CD14-positive monocyte (primary cell): ENCODE results near the gene CREB5. TPM values are rescaled to one million over a fixed set of nuclear protein-coding genes. Genes with fewer than 3 reads are reported as not detected.

Experiments used
- DNase-seq, 3 donors: peaks; one replicate each; pipeline ENCODE4 v3.0.0-alpha.2; 2011 to 2022
- H2AFZ ChIP-seq: 2 replicates; pipeline ENCODE4 v1.6.0; 2012; ENCODE audit warnings: mild to moderate bottlenecking, low read depth, low read length, inconsistent platforms; ENCODE audit not compliant: insufficient read depth, poor library complexity, severe bottlenecking
- H3K27ac ChIP-seq, 2 donors: 1 replicate in 1 of 2; 2 replicates in 1 of 2; pipeline ENCODE4 v1.5.1; 2012 to 2013; ENCODE audit warnings: low read length in 2 of 2, control low read depth in 1 of 2, inconsistent platforms in 1 of 2, low read depth in 1 of 2, mild to moderate bottlenecking in 1 of 2
- H3K27me3 ChIP-seq, 2 donors: one replicate each; pipeline versions ENCODE4 v1.6.0 to v1.6.1; 2011 to 2013; ENCODE audit warnings: low read length in 2 of 2; ENCODE audit not compliant: control insufficient read depth in 2 of 2, insufficient read depth in 2 of 2
- H3K36me3 ChIP-seq, 2 donors: replicated peaks in 1 of 2; 1 replicate in 1 of 2; 2 replicates in 1 of 2; pipeline versions ENCODE4 v1.5.1 to v1.6.1; 2012 to 2013; ENCODE audit warnings: low read length in 2 of 2, control low read depth in 1 of 2, inconsistent platforms in 1 of 2, mild to moderate bottlenecking in 1 of 2; ENCODE audit not compliant: insufficient read depth in 2 of 2, control insufficient read depth in 1 of 2
- H3K4me1 ChIP-seq, 2 donors: 1 replicate in 1 of 2; 2 replicates in 1 of 2; pipeline versions ENCODE4 v1.5.1 to v1.6.1; 2012 to 2013; ENCODE audit warnings: low read length in 2 of 2, control low read depth in 1 of 2, inconsistent platforms in 1 of 2, mild to moderate bottlenecking in 1 of 2, moderate library complexity in 1 of 2; ENCODE audit not compliant: insufficient read depth in 2 of 2, control insufficient read depth in 1 of 2
- H3K4me2 ChIP-seq: replicated peaks from 2 replicates; pipeline ENCODE3; 2012; ENCODE audit warnings: low read length, moderate library complexity, mild to moderate bottlenecking; ENCODE audit not compliant: poor library complexity, severe bottlenecking; ENCODE audit errors: extremely low read depth
- H3K4me3 ChIP-seq, 3 experiments: fragments of 200-600 bp in 1 of 3; sonication (generic) in 1 of 3; replicated peaks in 1 of 3; 1 replicate in 2 of 3; 2 replicates in 1 of 3; pipeline ENCODE4 v1.5.1; 2011 to 2013; ENCODE audit warnings: low read length in 3 of 3, mild to moderate bottlenecking in 3 of 3, control low read depth in 2 of 3, low read depth in 2 of 3, inconsistent platforms in 1 of 3, moderate library complexity in 1 of 3
- H3K79me2 ChIP-seq: 2 replicates; pipeline ENCODE4 v1.6.0; 2012; ENCODE audit warnings: mild to moderate bottlenecking, control low read depth, inconsistent platforms, low read length, moderate library complexity; ENCODE audit not compliant: insufficient read depth
- H3K9ac ChIP-seq: 2 replicates; pipeline ENCODE4 v1.6.0; 2017; ENCODE audit warnings: low read length, mild to moderate bottlenecking; ENCODE audit not compliant: insufficient read depth, poor library complexity, severe bottlenecking
- H3K9me3 ChIP-seq, 2 donors: replicated peaks in 1 of 2; 1 replicate in 1 of 2; 2 replicates in 1 of 2; pipeline versions ENCODE4 v1.5.1 to v1.6.1; 2012 to 2013; ENCODE audit warnings: low read length in 2 of 2, control low read depth in 1 of 2; ENCODE audit not compliant: control insufficient read depth in 1 of 2, insufficient read depth in 1 of 2
- H4K20me1 ChIP-seq: 2 replicates; pipeline ENCODE4 v1.6.0; 2012; ENCODE audit warnings: mild to moderate bottlenecking, low read length, control low read depth, moderate library complexity; ENCODE audit not compliant: insufficient read depth
- H3K27ac Mint-ChIP-seq, 7 donors: one replicate each; pipeline ENCODE4 v1.8.0; 2020; ENCODE audit warnings: mild to moderate bottlenecking in 7 of 7, mixed read lengths in 7 of 7, moderate library complexity in 6 of 7, inconsistent platforms in 2 of 7
- H3K27me3 Mint-ChIP-seq, 3 donors: one replicate each; pipeline ENCODE4 v1.8.0; 2021 to 2022; ENCODE audit warnings: low read depth in 3 of 3, mild to moderate bottlenecking in 3 of 3, mixed read lengths in 3 of 3, moderate library complexity in 3 of 3, inconsistent platforms in 1 of 3
- H3K36me3 Mint-ChIP-seq, 2 donors: one replicate each; pipeline ENCODE4 v1.8.0; 2020; ENCODE audit warnings: mixed read lengths in 2 of 2, inconsistent platforms in 1 of 2, mild to moderate bottlenecking in 1 of 2
- H3K4me1 Mint-ChIP-seq: one replicate; pipeline ENCODE4 v1.8.0; 2020; ENCODE audit warnings: mild to moderate bottlenecking, mixed read lengths
- H3K4me3 Mint-ChIP-seq, 2 donors: one replicate each; pipeline ENCODE4 v1.8.0; 2020; ENCODE audit warnings: mild to moderate bottlenecking in 2 of 2, mixed read lengths in 2 of 2, moderate library complexity in 1 of 2
- H3K9me3 Mint-ChIP-seq, 7 donors: one replicate each; pipeline ENCODE4 v1.8.0; 2020 to 2022; ENCODE audit warnings: mixed read lengths in 7 of 7, mild to moderate bottlenecking in 6 of 7, moderate library complexity in 6 of 7, inconsistent platforms in 2 of 7
- WGBS: methylation state at CpG from one replicate; pipeline ENCODE4 v1.1.5; 2013; ENCODE audit warnings: missing lambda C conversion rate; ENCODE audit not compliant: insufficient coverage; 5-methylcytosine and 5-hydroxymethylcytosine counted together
- intact Hi-C, 2 donors: fragments of 100-400 bp; cut with micrococcal nuclease; formaldehyde crosslinking; loops; one replicate each; pipeline versions ENCODE4 v1.15.0 to v1.15.1; 2023
- polyA plus RNA-seq, 3 donors: library from polyadenylated mRNA; depleted of rRNA in 1 of 3; unstranded in 2 of 3; stranded (reverse) in 1 of 3; fragments of 300-500 nt in 2 of 3; fragments of >200 nt in 1 of 3; fragmentation: Illumina TruSeq in 2 of 3; gene quantifications; 1 replicate in 2 of 3; 2 replicates in 1 of 3; pipeline ENCODE4 v1.2.3, GENCODE V29; 2012 to 2021
- TF ChIP-seq, protein P1 (sequence below): fragments of 200-600 bp; IDR thresholded peaks from one replicate; pipeline ENCODE4 v1.8.0; 2022; ENCODE audit warnings: antibody characterized with exemption, mild to moderate bottlenecking

Gene CREB5
- polyA plus RNA-seq, 3 donors: 25.1 to 72.3 (median 44.2) TPM

DNA sequence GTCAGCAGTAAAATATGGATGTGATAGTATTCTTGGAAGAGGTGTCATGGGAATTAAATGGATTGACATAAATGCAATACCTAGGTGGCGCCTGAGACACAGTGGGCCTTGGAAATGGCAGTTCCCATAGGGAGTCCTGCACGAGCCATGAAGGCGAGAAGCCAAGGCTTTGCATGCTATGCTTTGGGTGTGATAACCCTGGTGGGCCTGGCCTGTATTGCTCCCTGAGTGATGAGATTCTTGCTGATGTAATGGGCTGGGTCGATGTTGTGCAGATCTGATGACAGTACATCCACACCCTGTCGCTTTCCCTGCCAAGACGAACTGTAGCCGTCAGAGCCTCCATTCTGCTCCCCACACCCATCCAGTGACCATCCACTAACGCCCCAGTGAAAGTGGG is 46.4 kb downstream of the CREB5 start:
- no peak overlapping the region for H3K9ac ChIP-seq
- no peaks in the 10 kb centered on the region for H4K20me1 ChIP-seq
- no peaks in the 10 kb centered on the region for H3K4me1 Mint-ChIP-seq
- no CpG with 5 or more reads among the region's 8 CpGs for WGBS
- H2AFZ ChIP-seq: no peak overlapping the region
- no peaks in the 10 kb centered on the region for H3K9me3 ChIP-seq
- H3K27me3 ChIP-seq: no peaks in the 10 kb centered on the region
- H3K27me3 Mint-ChIP-seq: peaks cover 3 to 12% (median 6%) of the 10 kb centered on the region in 3 donors
- no peaks in the 10 kb centered on the region for H3K36me3 ChIP-seq
- DNase-seq: no peak
- H3K4me3 ChIP-seq: no peak overlapping the region
- no peak overlapping the region for H3K27ac Mint-ChIP-seq
- H3K4me1 ChIP-seq: no peaks in the 10 kb centered on the region
- H3K4me2 ChIP-seq: no peak overlapping the region
- no peak overlapping the region for H3K4me3 Mint-ChIP-seq
- no peaks in the 10 kb centered on the region for H3K36me3 Mint-ChIP-seq
- TF ChIP-seq, protein P1, sequence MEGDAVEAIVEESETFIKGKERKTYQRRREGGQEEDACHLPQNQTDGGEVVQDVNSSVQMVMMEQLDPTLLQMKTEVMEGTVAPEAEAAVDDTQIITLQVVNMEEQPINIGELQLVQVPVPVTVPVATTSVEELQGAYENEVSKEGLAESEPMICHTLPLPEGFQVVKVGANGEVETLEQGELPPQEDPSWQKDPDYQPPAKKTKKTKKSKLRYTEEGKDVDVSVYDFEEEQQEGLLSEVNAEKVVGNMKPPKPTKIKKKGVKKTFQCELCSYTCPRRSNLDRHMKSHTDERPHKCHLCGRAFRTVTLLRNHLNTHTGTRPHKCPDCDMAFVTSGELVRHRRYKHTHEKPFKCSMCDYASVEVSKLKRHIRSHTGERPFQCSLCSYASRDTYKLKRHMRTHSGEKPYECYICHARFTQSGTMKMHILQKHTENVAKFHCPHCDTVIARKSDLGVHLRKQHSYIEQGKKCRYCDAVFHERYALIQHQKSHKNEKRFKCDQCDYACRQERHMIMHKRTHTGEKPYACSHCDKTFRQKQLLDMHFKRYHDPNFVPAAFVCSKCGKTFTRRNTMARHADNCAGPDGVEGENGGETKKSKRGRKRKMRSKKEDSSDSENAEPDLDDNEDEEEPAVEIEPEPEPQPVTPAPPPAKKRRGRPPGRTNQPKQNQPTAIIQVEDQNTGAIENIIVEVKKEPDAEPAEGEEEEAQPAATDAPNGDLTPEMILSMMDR: no peak
- no peak overlapping the region for H3K27ac ChIP-seq
- no peaks in the 10 kb centered on the region for H3K79me2 ChIP-seq
- intact Hi-C loops: no loop called here
- peaks cover 0 to under 1% (median 0%) of the 10 kb centered on the region in 7 donors for H3K9me3 Mint-ChIP-seq

DNA sequence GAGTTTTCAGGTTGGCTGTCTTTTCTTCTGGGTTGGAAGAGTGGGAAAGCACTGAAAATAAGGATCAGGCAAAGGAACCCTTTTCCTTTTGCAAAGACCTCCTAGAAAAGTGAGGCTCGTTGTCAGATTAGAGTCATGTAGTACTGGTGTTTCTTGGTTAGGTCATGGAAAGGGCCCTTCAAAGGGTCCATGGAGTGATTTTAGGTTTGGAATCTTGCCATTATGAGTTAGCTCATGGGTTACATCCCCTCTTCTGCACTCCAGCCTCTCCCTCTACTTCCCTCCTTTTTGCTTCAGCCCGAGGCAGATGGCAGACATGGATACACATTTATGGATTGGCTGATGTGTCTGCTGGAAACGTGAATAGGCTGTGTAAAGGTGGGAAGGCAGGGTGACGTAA is 47.0 kb downstream of the CREB5 start:
- H3K36me3 Mint-ChIP-seq: no peaks in the 10 kb centered on the region
- no peak overlapping the region for H3K27ac ChIP-seq
- H3K4me1 ChIP-seq: no peaks in the 10 kb centered on the region
- no peak overlapping the region for H3K9ac ChIP-seq
- H3K27me3 Mint-ChIP-seq: peaks cover 5 to 12% (median 6%) of the 10 kb centered on the region in 3 donors
- no peak for DNase-seq
- no peak overlapping the region for H3K27ac Mint-ChIP-seq
- peaks cover 0 to 2% of the 10 kb centered on the region in 2 donors for H3K27me3 ChIP-seq
- intact Hi-C loops: no loop called here
- no peak overlapping the region for H3K4me3 Mint-ChIP-seq
- no peaks in the 10 kb centered on the region for H3K4me1 Mint-ChIP-seq
- no peaks in the 10 kb centered on the region for H4K20me1 ChIP-seq
- no peaks in the 10 kb centered on the region for H3K79me2 ChIP-seq
- no peak overlapping the region for H3K4me3 ChIP-seq
- peaks cover 0 to 2% (median 0%) of the 10 kb centered on the region in 7 donors for H3K9me3 Mint-ChIP-seq
- no peaks in the 10 kb centered on the region for H3K9me3 ChIP-seq
- WGBS: 92% methylated on average over 2 of the region's 4 CpGs
- no peak overlapping the region for H2AFZ ChIP-seq
- H3K4me2 ChIP-seq: no peak overlapping the region
- H3K36me3 ChIP-seq: no peaks in the 10 kb centered on the region
- TF ChIP-seq, protein P1: no peak
